NCI-H146 treated with DMSO at 0.1 percent for 48 hours (cell line): ENCODE results near the gene ANO6.
"Not testable (repeated sequence)": the region's sequence is repeated elsewhere in the genome, so short reads cannot be mapped to it uniquely, and the experiment has no call there.

Experiments
- DNase-seq: peaks from one replicate; lab custom pipeline; 2025; ENCODE audit not compliant: unreplicated experiment; lab: John Stamatoyannopoulos, UW

Gene ANO6

DNA sequence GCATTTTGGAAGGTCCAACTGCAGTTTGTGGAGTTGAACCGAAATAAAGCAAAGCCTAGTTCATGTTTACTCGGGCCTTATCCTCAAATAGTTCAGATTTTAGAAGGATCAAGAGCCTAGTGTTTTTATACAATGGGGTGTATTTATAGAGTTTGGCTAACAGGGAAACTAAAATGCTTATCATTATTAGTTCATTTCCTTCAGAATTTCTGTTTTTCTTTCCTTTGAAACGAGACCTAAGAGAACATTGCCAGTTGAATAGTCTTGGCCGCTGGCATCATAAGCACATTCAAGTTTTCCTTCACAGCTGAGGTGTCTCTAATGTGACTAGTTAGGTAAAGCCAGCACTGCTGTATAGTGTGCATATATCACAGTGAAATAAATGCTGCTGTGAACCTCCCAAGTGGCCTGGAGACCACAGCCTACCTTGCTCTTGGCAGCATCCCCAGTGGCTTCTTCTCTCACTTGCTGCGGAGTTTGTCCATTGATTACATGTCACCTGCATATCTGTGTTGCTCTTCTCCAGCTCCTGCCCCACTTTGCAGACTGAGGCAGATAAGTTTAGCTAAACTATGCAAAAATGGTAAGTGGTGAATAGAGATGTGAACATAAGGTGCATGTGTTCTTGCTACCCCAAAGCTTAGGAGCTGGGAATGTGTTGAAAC, 88.8 kb downstream of the ANO6 start:
- DNase-seq: no peak

GRCh38 chr12:45305907-45306306, 90.0 kb downstream of the ANO6 start:
- DNase-seq: no peak

DNA sequence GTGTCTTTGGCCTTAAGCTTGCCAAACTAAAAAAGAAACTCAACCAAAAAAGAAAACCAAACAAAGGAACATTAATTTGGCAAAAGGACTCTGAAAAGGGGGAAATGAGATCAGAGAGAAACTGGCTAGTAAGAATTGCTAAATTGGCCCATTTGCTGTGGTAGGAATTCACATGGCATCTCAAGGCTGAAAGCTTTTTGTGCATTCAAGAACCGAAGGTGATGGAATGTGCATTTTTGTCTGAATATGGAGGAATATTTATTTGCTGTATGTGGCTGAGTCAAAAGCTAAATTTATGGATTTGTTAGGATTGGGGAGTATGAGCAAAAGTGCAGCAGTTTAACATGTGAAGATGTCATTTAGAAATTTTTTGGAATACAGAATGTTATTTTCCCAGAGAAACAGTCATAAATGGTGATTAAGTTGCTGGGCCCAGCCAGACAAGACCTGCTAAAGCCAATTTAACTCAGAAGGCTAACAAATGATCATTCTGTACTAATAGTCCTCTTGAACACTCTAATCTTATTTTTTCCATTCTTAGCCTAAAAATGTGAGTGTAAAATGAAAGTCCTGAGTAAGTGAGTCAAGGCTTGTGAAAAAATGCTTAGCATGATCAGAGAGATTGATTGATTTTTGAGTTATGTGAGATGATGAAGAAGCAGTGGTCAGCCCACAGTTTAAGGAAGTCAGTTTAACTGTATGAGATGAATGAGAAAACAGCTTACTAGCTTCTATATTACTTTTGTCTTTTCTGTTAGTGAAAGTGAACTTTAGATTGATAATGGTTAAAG, 94.1 kb downstream of the ANO6 start:
- no peak for DNase-seq

DNA sequence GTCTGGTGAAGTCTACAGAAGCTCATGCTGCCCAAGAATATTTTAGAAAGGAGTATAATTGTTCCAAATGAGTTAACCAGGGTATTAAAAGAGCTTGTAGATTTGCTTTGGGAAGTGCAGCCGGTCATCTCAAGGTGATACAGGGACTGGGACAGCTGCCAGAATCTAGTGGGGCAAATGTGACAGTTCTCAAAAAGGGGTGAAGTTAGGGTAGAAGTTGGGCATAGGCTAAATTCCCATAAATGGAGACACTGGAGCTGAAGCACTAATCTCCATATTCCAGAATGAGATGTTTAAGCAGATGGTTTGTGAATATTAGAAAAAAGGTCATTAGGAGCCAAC, 94.7 kb downstream of the ANO6 start:
- DNase-seq: no peak

DNA sequence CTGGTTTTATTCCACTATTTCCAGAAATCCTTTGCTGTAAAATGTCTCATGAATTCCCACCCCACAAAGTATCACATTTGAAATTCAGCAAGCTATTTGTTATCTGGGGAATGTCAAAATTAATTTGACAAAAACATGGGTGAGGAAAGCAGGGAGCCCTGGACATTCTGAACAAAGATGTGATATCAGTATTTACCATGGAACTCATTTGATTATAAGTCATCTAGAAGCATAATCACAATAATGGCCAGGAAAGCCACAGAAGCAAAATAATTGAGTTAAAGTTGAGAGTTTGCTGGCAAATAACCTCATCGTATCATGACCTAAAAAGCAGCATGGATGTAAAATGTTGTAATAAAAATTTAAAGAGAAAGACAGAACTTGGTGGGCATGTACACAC, 96.1 kb downstream of the ANO6 start:
- no peak for DNase-seq

DNA sequence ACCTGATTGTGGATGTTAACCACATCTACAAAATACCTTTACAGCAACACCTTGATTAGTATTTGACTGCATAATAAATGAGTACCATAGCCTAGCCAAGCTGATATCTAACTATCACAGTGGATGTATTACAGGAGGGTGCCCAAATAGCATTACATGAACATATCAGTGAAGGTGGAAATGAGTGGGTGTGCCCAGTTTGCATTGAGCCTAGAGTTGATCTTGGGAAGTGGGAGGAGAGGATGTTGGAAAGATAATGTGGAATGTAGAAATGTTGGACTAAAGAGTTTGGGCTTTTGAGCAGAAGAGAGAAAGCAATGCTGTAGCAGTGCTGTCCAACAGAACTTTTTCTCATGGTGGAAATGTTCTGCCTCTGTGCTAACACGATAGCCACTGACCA, 98.9 kb downstream of the ANO6 start:
- DNase-seq: no peak

- no peak for DNase-seq
These were observed 99.6 kb downstream of the ANO6 start for GRCh38 chr12:45315462-45315861.

- DNase-seq: not testable (repeated sequence)
These were observed 101.4 kb downstream of the ANO6 start for GRCh38 chr12:45317261-45317660.

DNA sequence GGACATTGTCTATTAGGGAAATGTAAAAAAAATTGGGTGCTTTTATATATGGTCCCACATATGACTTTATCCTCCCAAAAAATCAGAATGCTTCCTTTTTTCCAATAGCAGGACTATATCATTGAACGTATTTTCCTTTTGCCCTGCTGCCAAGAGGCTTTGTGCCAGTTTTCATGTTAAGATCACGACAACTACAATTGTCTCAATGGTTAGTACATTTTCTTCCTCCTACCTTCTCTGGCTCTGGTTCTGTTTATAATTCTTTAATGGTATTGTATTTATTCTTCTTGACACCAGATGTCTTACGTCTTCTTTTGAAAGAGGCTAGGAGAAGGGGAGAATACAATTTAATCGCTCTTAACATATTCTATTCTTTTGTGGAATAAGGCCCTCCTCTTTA, 106.9 kb downstream of the ANO6 start:
- no peak for DNase-seq

DNA sequence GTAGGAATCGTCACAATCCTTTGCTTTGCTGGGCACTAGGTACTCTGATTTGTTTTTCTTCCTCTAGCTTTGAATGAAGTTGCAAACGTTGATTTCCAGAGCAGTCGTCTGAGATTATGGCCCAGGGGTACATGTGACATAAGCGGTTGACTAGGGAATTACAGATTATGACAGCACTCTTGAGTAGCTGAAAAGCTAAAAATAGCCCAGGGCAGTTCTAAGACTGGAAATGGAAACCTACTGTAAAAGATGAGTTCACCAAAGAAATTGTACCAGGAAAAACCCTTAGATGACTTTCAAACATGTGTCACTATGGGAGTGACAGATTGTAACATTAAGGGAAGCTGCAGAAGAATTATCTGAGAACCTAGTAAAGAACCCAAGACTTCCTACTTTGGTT, 108.5 kb downstream of the ANO6 start:
- DNase-seq: no peak

GRCh38 chr12:45326358-45326975, 110.6 kb downstream of the ANO6 start:
- DNase-seq: no peak

DNA sequence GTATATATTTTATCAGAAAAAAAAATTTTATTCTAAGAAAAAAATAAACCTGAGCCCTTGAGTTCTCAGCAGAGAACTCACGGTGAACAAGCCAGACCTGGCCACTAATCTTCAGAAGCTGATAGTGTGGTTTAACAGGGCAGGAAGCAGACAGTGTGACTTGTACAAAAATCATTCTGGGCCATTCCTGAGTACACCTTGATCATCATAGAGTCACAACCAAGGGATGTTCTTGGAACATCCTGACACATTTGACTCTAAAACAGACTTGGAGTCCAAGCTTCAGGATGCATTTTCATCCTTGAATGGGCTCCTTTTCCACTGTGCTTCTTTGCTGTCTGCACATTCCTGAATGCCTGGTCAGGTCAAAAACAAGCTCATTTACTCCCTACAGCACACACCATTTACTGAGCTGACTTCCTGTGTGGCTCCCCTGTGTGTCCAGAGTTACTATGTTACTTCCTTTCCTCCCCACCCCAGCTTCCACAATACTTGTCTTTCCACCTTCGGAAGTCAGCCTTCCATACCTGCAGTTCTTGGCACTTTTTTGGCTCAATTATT, 112.0 kb downstream of the ANO6 start:
- DNase-seq: no peak

- DNase-seq: no peak
These were observed 113.3 kb downstream of the ANO6 start for GRCh38 chr12:45329238-45329637.

DNA sequence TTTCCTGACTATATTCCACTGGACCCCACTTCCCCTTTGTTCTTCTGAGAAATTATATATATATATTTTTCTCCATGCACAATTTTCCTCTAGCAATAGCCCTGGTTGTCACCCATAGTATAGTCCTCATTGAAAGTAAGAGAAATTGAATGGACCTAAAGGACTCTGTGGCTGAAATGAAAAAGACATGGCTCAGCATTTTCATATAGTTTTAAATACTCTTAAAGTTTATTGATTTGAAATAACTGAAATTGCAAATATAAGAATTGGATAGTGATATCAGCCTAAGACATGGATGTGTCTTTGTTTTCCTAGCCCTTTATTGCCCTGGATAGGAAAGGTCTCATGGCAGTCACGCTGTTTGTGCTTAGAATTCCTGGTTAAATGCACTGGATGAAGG, 113.8 kb downstream of the ANO6 start:
- no peak for DNase-seq

- DNase-seq: no peak
These were observed 115.7 kb downstream of the ANO6 start for GRCh38 chr12:45331552-45331951.

DNA sequence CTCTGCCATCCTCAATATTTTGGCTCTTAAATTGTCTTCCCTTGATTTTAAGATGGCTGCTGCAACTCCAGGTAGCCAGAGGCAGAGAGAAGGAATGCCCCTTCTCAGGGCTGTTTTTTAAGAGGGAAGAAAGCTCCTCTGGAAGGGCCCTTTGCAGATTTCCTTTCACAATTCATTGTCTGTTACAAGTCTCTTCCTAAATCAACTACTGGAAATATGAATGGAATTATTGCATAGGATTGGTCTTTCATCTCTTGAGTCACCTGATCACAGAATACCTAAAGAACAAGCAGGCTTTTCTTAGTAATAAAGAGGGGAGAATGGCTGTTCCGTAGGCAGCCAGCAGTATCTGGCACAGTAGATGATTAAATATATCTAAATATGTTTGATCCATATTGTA, 118.5 kb downstream of the ANO6 start:
- DNase-seq: no peak

DNA sequence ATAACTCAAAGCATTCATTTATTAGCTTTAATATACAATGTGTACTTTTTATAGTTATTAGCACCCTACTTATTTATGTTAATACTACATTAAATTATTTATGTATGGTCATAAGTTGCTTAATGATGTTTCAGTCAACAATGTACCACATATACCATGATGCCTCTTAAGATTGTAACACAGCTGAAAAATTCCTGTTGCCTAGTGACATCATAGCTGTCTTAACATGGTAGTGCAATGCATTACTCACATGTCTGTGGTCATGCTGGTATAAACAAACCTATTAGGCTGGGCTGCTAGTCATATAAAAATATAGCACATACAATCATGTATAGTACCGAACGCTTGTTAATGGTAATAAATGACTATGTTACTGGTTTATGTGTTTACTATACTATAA, 120.4 kb downstream of the ANO6 start:
- no peak for DNase-seq

DNA sequence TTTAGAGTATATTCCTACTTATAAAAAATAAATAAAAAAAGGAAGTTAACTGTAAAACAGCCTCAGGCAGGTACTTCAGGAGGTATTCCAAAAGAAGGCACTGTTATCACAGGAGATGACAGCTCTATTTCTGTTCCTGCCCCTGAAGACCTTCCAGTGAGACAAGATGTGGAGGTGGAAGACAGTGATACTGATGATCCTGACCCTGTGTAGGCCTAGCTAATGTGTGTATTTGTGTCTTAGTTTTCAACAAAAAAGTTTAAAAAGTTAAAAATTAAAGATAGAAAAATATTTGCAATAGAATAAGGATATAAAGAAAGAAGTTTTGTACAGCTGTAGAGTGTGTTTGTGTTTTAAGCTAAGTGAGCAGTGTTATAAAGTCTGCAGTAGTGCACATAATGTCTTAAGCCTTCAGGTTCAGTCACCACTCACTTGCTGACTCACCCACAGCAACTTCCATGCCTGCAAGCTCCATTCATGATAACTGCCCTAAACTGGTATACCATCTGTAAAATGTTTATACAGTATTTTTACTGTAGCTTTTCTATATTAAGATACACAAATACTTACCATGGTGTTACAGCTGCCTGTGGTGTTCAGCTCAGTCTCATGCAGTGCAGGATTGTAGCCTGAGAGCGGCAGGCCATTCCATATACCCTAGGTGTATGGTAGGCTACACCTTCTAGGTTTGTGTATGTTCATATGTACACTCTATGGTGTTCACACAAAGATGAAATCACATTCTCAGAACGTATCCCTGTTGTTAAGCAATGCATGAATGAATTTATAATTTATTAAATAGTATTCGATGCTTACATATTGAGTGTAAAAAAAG, 121.1 kb downstream of the ANO6 start:
- no peak for DNase-seq

DNA sequence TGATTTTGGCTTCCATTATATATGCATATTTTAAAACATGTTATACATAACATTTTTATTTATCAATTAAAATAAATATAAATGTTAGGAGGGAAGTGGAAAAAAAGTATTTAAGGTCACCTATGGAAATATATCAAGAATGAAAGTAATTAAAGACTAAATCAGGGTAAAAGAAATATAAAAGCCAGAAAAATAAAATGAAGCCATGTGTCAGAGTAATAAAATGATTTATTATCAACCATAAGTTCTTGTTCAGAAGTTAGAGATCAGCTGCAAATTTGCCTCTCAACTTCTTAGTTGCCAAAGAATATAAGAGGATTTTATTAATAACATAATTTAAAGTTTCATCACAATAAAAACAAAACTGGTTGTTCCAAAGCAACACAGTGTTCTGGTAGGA, 121.9 kb downstream of the ANO6 start:
- DNase-seq: no peak

DNA sequence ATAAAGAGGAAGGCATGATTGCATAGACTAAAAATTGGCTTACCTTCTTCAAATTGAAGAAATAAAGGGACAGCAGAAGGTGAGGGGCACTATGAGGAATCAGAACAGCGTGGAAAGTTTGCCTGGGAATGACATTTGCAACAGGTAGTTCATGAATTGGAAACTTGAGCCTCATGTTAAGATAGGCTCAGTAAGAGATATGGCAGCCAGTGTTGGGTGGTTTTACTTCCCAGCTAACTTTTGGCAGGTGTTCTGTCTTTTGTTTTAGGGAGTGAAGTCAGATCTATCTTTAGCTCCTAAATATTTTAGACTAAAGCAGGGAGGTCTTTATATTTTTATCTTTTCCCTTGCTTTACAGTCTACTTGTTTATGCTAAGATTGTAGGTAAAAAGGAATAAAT, 122.4 kb downstream of the ANO6 start:
- DNase-seq: no peak

- DNase-seq: no peak
These were observed 123.1 kb downstream of the ANO6 start for GRCh38 chr12:45339035-45339434.
